HG03575 (cell line): ENCODE results near the gene PPP2R2C.

ENCODE experiments used
- ATAC-seq: cut with Tn5 transposase; IDR thresholded peaks from one replicate; pipeline ENCODE4 v1.9.1; 2021; ENCODE audit not compliant: unreplicated experiment, insufficient number of reproducible peaks, low FRiP score; ENCODE audit errors: extremely low read depth

The PPP2R2C gene

GRCh38 chr4:6342530-6343293 lies 129.7 kb downstream of the PPP2R2C start:
- ATAC-seq = no peak

GRCh38 chr4:6341696-6342095 lies 130.7 kb downstream of the PPP2R2C start:
- no peak for ATAC-seq

- no peak for ATAC-seq
These were observed 131.9 kb downstream of the PPP2R2C start for GRCh38 chr4:6340446-6341015.

GRCh38 chr4:6339818-6340445 lies 132.5 kb downstream of the PPP2R2C start:
- ATAC-seq = no peak

- no peak for ATAC-seq
These were observed 133.2 kb downstream of the PPP2R2C start for GRCh38 chr4:6338951-6339817.

GRCh38 chr4:6338175-6338950 lies 134.1 kb downstream of the PPP2R2C start:
- no peak for ATAC-seq

- ATAC-seq = no peak
These were observed 135.0 kb downstream of the PPP2R2C start for GRCh38 chr4:6337331-6337935.

- no peak for ATAC-seq
These were observed 136.2 kb downstream of the PPP2R2C start for GRCh38 chr4:6336166-6336565.

GRCh38 chr4:6335040-6335590 lies 137.3 kb downstream of the PPP2R2C start:
- ATAC-seq = no peak

GRCh38 chr4:6334203-6334887 lies 138.1 kb downstream of the PPP2R2C start:
- no peak for ATAC-seq

GRCh38 chr4:6333301-6334202 lies 138.9 kb downstream of the PPP2R2C start:
- no peak for ATAC-seq

- ATAC-seq = no peak
These were observed 139.8 kb downstream of the PPP2R2C start for GRCh38 chr4:6332669-6333050.

- ATAC-seq = no peak
These were observed 140.3 kb downstream of the PPP2R2C start for GRCh38 chr4:6332042-6332668.

GRCh38 chr4:6331468-6331867 lies 140.9 kb downstream of the PPP2R2C start:
- ATAC-seq = no peak

GRCh38 chr4:6331018-6331417 lies 141.4 kb downstream of the PPP2R2C start:
- no peak for ATAC-seq

- no peak for ATAC-seq
These were observed 142.0 kb downstream of the PPP2R2C start for GRCh38 chr4:6330384-6330767.
